Motor neuron (in vitro differentiated cells): ENCODE results near the gene ATF6. TPM values are rescaled to one million over a fixed set of nuclear protein-coding genes. Genes with fewer than 3 reads are reported as not detected.

Experiments used
- ATAC-seq, 8 experiments: fragments of 200-7000 bp; cut with Tn5 transposase; replicated peaks in 6 of 8; 2 replicates each; pipeline ENCODE4 v1.8.0; 2021; ENCODE audit warnings: mild to moderate bottlenecking in 8 of 8, moderate library complexity in 8 of 8
- H3K27ac ChIP-seq, 2 donors: fragments of 250-450 bp; sonication (Bioruptor Pico); 2 replicates each; pipeline ENCODE4 v1.9.0; 2021; ENCODE audit warnings: antibody characterized with exemption in 2 of 2, mild to moderate bottlenecking in 2 of 2, moderate library complexity in 1 of 2
- H3K4me1 ChIP-seq, 2 donors: fragments of 250-450 bp; sonication (Bioruptor Pico); replicated peaks in 1 of 2; 2 replicates each; pipeline ENCODE4 v1.6.1; 2021; ENCODE audit warnings: antibody characterized with exemption in 2 of 2, mild to moderate bottlenecking in 2 of 2, moderate library complexity in 1 of 2
- H3K4me3 ChIP-seq, 5 donors: fragments of 250-450 bp; sonication (Bioruptor Pico); 2 replicates each; pipeline ENCODE4 v1.9.0; 2021; ENCODE audit warnings: antibody characterized with exemption in 5 of 5, mild to moderate bottlenecking in 5 of 5, moderate library complexity in 4 of 5
- WGBS, 10 experiments: fragments of 450-650 bp; shearing (Covaris generic); methylation state at CpG; one replicate each; pipeline ENCODE4 v1.0.0; 2022; 5-methylcytosine and 5-hydroxymethylcytosine counted together
- in situ Hi-C, 9 experiments: fragments of 400-800 bp; cut with MboI; loops; one replicate each; pipeline ENCODE4 v1.15.0; 2021; ENCODE audit warnings: low sequenced_read_pairs in 9 of 9, low pct_unique_long_range_greater_than_20kb in 2 of 9; ENCODE audit not compliant: unreplicated experiment in 9 of 9
- total RNA-seq, 8 experiments: library from RNA; unstranded; fragments of 300-600 nt; gene quantifications; 2 replicates each; pipeline versions ENCODE4 v1.2.3 to v1.2.4, GENCODE V29; 2022

ATF6 gene
- total RNA-seq, 8 experiments from 2014 or later: 18.2 to 46.3 (median 30.6) TPM

GRCh38 chr1:161726473-161727255, 39.5 kb upstream of the ATF6 start:
- Histone ChIP-seq H3K27ac (peak overlapping the region; percentile 85 to 91), H3K4me3 (peak overlapping the region; percentile 57 to 86 (median 71)), H3K4me1 (peaks cover 5 to 6% of the 10 kb centered on the region in 2 donors)
- peak; percentile 72 to 85 (median 82) for ATAC-seq
- 2 to 3% methylated on average over 13 to 20 of the region's 83 CpGs; no CpG with 5 or more reads in 8 of the 10 experiments for WGBS, 10 experiments
- in situ Hi-C loops: loop anchor here in 4 of 9 experiments (25.0 kb wide), 2 partner anchors 89 to 514 kb away; partner anchors contain the start of genes APOA2 (in 2 of the 4), FCER1G (in 2 of the 4), FCGR3B (in 2 of the 4) and NDUFS2 (in 2 of the 4)

DNA sequence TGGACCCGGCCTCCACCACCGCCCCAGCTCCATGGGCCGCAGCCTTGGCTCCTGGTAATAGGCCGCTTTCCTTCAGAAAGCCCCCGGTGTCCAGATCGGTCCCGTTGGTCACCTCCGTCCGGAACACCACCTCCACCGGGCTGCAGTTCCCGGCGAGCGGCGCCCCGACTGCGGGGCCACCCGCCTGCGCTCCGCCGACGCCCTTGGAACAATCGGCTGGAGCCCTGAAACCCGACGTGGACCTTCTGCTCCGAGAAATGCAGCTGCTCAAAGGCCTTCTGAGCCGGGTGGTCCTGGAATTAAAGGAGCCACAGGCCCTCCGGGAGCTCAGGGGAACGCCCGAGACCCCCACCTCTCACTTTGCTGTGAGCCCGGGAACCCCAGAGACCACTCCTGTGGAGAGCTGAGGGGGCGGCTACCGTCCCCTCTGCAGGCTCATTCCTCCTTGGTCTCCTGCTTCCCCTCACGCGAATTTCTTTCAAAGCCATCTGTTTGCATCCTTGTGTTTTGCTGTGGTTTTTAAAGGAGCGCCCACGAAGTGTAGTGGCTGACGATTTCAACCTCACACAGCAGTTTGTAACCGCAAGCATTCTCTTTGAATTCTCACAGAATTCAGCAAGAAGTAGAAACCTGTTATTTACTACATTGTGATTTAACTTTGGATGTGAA, 38.7 kb upstream of the ATF6 start:
- Histone ChIP-seq H3K4me1 (peaks cover 5 to 6% of the 10 kb centered on the region in 2 donors), H3K27ac (peak overlapping the region; percentile 85 to 91), H3K4me3 (peak overlapping the region; percentile 57 to 86 (median 71))
- peak in 7 of 8 experiments; percentile 1 to 35 (median 13) for ATAC-seq
- in situ Hi-C loops: loop anchor here in 4 of 9 experiments (25.0 kb wide), 2 partner anchors 90 to 515 kb away; partner anchors contain the start of genes APOA2 (in 2 of the 4), FCER1G (in 2 of the 4), FCGR3B (in 2 of the 4) and NDUFS2 (in 2 of the 4)
- WGBS, 10 experiments: 0 to 33% (median 8%) methylated on average over 3 to 28 of the region's 38 CpGs; no CpG with 5 or more reads in 2 of the 10 experiments

DNA sequence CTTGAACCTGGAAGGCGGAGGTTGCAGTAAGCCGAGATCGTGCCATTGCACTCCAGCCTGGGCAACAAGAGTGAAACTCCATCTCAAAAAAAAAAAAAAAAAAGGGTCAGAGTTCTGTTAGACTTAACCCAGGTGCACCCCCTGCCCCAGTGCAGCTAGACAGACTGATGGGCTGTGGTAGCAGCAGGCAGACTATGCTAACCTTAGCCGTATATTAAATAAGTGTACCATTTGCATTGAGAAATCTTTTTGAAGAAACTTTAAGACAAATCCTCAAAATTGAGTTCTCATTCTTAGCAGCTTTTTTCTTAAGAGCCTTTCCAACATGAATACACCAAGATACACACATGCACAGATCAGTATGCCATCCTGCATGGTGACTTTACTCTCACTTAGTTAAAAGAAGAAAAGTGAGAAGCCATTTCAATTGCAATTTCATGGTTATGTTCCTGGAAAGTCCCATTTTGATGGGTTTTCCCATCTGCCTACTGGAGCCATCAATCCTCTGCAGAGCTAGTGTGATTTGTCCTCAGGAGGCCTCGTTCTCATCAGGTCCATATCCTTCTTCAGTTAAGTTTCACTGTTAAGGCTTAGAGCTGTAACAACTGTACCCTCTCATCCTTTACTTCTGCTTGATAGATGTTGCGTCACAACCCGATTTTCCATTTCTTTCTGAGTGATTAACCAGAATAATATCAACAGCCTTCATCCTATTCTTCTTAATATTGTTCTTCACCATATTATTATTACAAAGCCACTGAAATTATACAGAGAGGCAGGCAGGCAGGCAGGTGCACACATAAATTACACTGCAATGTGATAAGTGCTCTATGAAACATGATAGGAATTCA, 37.5 kb upstream of the ATF6 start:
- Histone ChIP-seq H3K27ac (no peak overlapping the region), H3K4me1 (peaks cover 5 to 6% of the 10 kb centered on the region in 2 donors), H3K4me3 (no peak overlapping the region)
- no peak for ATAC-seq
- in situ Hi-C loops: loop anchor here in 4 of 9 experiments (25.0 kb wide), 2 partner anchors 91 to 516 kb away; partner anchors contain the start of genes APOA2 (in 2 of the 4), FCER1G (in 2 of the 4), FCGR3B (in 2 of the 4) and NDUFS2 (in 2 of the 4)
- WGBS, 10 experiments: 63 to 100% (median 87%) methylated on average over 1 to 4 of the region's 7 CpGs; no CpG with 5 or more reads in 1 of the 10 experiments

GRCh38 chr1:161730050-161730564, 36.0 kb upstream of the ATF6 start:
- H3K4me1 ChIP-seq: peaks cover 5 to 6% of the 10 kb centered on the region in 2 donors
- in situ Hi-C loops: loop anchor here in 4 of 9 experiments (25.0 kb wide), 2 partner anchors 93 to 518 kb away; partner anchors contain the start of genes APOA2 (in 2 of the 4), FCER1G (in 2 of the 4), FCGR3B (in 2 of the 4) and NDUFS2 (in 2 of the 4)
- no peak overlapping the region for H3K4me3 ChIP-seq
- 25 to 90% (median 64%) methylated on average over 1 to 6 of the region's 6 CpGs; no CpG with 5 or more reads in 2 of the 10 experiments for WGBS, 10 experiments
- ATAC-seq: no peak
- H3K27ac ChIP-seq: no peak overlapping the region

- Histone ChIP-seq H3K4me1 (peaks cover 2 to 3% of the 10 kb centered on the region in 2 donors), H3K4me3 (no peak overlapping the region), H3K27ac (no peak overlapping the region)
- no peak for ATAC-seq
- in situ Hi-C loops: loop anchor here in 4 of 9 experiments (25.0 kb wide), 2 partner anchors 94 to 519 kb away; partner anchors contain the start of genes APOA2 (in 2 of the 4), FCER1G (in 2 of the 4), FCGR3B (in 2 of the 4) and NDUFS2 (in 2 of the 4)
- 60 to 100% (median 76%) methylated on average over 1 to 6 of the region's 6 CpGs; no CpG with 5 or more reads in 2 of the 10 experiments for WGBS, 10 experiments
Measured at GRCh38 chr1:161731241-161731640, 34.9 kb upstream of the ATF6 start.

DNA sequence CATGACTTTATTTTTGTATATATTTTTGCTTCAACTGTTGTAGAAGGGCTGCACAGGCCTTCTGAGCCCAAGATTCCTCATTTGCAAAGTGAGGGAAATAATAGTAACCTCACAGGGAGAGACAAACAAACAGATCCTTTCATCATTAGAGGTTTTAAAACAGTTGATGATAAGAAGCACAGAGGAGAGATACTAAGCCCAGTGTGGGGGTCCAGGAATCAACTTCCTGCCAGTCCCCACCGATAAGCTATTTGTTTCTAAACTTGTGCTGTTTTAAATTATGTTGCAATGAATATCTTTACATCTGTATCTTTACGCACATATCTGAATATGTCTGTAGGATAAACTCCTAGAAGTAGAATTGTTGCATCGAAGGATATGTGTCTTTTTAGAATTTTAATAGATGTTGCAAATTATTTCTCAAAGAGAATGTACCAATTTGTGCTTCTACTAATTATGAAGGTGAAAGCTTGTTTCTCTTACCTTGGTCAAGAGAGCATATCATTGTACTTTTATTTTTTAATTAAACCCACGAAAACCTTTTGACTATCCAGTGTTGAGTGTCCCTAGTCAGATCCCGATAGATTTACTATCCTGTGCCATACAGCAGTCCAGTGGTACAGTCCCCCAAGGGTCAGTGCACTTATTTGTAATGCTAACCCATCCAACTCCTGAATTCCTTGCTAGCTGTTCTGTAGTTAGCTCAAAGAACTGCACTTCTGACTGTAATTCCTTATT, 34.0 kb upstream of the ATF6 start:
- in situ Hi-C loops: loop anchor here in 4 of 9 experiments (25.0 kb wide), 2 partner anchors 95 to 520 kb away; partner anchors contain the start of genes APOA2 (in 2 of the 4), FCER1G (in 2 of the 4), FCGR3B (in 2 of the 4) and NDUFS2 (in 2 of the 4)
- ATAC-seq: no peak
- Histone ChIP-seq H3K4me3 (no peak overlapping the region), H3K27ac (no peak overlapping the region), H3K4me1 (peaks cover 2 to 3% of the 10 kb centered on the region in 2 donors)
- 20 to 100% (median 65%) methylated on average over 2 to 5 of the region's 5 CpGs for WGBS, 10 experiments

DNA sequence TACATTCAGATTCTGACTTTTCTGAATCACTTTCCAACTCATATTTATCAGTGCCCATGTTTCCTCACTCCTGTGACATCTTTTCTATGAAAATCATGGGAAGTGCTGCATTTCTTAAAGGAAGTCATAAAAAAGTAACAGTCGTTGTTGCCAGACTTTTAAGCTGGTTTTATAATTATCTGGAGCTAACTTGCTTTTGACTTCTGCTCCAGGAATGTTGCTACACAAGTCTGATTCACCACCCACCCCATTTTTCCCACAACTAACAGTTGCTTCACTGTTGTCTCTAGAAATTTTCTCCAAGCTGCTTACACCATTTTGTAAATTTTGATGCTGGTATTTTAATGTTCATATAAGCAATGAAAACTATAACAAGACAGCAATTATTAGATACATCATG, 32.6 kb upstream of the ATF6 start:
- 0 to 64% (median 30%) methylated on average over 1 of the region's 1 CpG; no CpG with 5 or more reads in 1 of the 10 experiments for WGBS, 10 experiments
- H3K27ac ChIP-seq: no peak overlapping the region
- no peaks in the 10 kb centered on the region for H3K4me1 ChIP-seq
- in situ Hi-C loops: loop anchor here in 4 of 9 experiments (25.0 kb wide), 2 partner anchors 96 to 521 kb away; partner anchors contain the start of genes APOA2 (in 2 of the 4), FCER1G (in 2 of the 4), FCGR3B (in 2 of the 4) and NDUFS2 (in 2 of the 4)
- no peak overlapping the region for H3K4me3 ChIP-seq
- ATAC-seq: peak in 1 of 8 experiments; percentile 41

DNA sequence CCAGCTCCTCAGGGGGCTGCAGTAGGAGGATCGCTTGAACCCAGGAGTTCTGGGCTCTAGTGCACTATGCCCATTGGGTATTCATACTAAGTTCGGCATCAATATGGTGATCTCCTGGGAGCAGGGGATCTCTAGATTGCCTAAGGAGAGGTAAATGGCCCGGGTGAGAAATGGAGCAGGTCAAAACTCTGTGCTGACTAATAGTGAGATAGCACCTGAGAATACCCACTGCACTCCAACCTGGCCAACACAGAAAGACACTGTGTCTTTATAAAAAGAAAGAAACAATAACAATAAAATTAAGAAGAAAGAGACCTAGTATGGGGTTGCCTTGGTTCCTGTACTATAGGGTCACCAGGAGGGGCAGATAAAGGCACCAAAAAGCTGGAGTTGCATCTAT, 30.3 kb upstream of the ATF6 start:
- Histone ChIP-seq H3K4me3 (no peak overlapping the region), H3K4me1 (no peaks in the 10 kb centered on the region), H3K27ac (no peak overlapping the region)
- no peak for ATAC-seq
- WGBS, 10 experiments: 73 to 100% (median 83%) methylated on average over 1 to 3 of the region's 3 CpGs; no CpG with 5 or more reads in 4 of the 10 experiments
- in situ Hi-C loops: loop anchor here in 4 of 9 experiments (25.0 kb wide), 2 partner anchors 99 to 524 kb away; partner anchors contain the start of genes APOA2 (in 2 of the 4), FCER1G (in 2 of the 4), FCGR3B (in 2 of the 4) and NDUFS2 (in 2 of the 4)

DNA sequence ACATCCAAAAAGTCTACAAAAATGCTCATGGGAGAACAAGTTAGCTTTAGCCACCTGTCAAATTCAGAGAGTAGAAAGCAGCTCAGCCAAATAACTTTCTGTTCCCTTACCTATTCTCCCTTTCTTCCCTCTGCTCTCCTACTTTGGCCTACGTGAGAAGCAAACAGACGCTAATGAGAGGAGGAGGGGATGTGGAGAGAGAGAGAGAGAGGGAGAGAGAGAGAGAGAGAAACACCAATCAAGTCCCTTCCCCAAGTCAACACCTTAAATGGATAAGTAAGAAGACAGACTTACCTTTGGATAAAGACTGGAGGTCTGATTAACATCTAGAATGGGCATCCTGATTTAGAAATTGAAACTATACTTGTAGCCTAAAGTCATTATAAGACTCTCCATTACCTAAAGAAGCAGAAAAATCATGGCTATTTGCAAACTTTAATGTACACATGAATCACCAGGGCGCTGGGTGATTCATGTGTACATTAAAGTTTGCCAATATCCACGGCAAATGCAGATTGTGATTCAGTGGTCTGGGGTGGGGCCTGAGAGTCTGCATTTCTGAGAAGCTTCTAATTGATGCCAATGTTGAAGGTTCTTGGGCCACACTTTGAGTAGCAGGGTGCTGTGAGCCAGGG, 29.7 kb upstream of the ATF6 start:
- H3K27ac ChIP-seq: no peak overlapping the region
- WGBS, 10 experiments: 0 to 59% (median 41%) methylated on average over 1 to 4 of the region's 4 CpGs; no CpG with 5 or more reads in 2 of the 10 experiments
- H3K4me3 ChIP-seq: no peak overlapping the region
- in situ Hi-C loops: loop anchor here in 4 of 9 experiments (25.0 kb wide), 2 partner anchors 99 to 524 kb away; partner anchors contain the start of genes APOA2 (in 2 of the 4), FCER1G (in 2 of the 4), FCGR3B (in 2 of the 4) and NDUFS2 (in 2 of the 4)
- ATAC-seq: peak in 1 of 8 experiments; percentile 15
- no peaks in the 10 kb centered on the region for H3K4me1 ChIP-seq

DNA sequence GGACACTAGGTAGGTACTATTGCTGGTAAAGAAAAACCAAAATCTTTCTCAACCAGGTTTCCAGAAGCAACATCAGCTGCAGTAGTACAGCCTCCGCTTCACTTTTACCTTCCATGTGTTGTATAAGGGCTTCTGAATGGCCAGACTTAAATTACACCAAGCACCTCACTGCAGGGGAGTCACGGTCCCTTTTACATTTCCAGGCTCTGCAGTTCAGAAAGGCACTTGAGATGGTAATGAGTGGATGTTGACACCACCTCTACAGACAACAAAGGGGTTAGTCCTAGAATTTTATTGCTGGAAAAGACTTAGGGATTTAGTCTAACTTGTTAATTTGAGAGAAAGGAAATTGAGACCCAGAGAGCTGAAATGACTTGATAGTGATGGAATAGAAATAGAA, 28.5 kb upstream of the ATF6 start:
- 7 to 70% (median 24%) methylated on average over 1 to 2 of the region's 2 CpGs; no CpG with 5 or more reads in 3 of the 10 experiments for WGBS, 10 experiments
- H3K27ac ChIP-seq: no peak overlapping the region
- no peak for ATAC-seq
- no peak overlapping the region for H3K4me3 ChIP-seq
- H3K4me1 ChIP-seq: no peaks in the 10 kb centered on the region
- in situ Hi-C loops: loop anchor here in 4 of 9 experiments (25.0 kb wide), 2 partner anchors 100 to 525 kb away; partner anchors contain the start of genes APOA2 (in 2 of the 4), FCER1G (in 2 of the 4), FCGR3B (in 2 of the 4) and NDUFS2 (in 2 of the 4)
